Tibial artery (tissue), 4 donors: ENCODE data around the gene GALR2.

ENCODE experiments used
- DNase-seq, 2 donors: peaks; one replicate each; pipeline ENCODE4 v3.0.0-alpha.2; 2019
- H3K27ac ChIP-seq, 2 donors: fragments of 200-600 bp; sonication (generic) in 1 of 2; 1 replicate in 1 of 2; 2 replicates in 1 of 2; pipeline ENCODE4 v1.5.1; 2018 to 2019; ENCODE audit warnings: mild to moderate bottlenecking in 1 of 2
- H3K27me3 ChIP-seq, 2 donors: fragments of 200-600 bp; sonication (generic) in 1 of 2; one replicate each; pipeline versions ENCODE4 v1.5.1 to v1.6.0; 2016 to 2019
- H3K36me3 ChIP-seq, 3 donors: fragments of 200-600 bp; sonication (generic) in 2 of 3; one replicate each; pipeline ENCODE4 v1.5.1; 2016 to 2019; ENCODE audit warnings: mild to moderate bottlenecking in 2 of 3
- H3K4me1 ChIP-seq, 4 donors: fragments of 200-600 bp; sonication (generic) in 2 of 4; 1 replicate in 3 of 4; 2 replicates in 1 of 4; pipeline ENCODE4 v1.5.1; 2016 to 2019
- H3K4me3 ChIP-seq, 2 donors: fragments of 200-600 bp; sonication (generic) in 1 of 2; 1 replicate in 1 of 2; 2 replicates in 1 of 2; pipeline ENCODE4 v1.5.1; 2018 to 2019; ENCODE audit warnings: mild to moderate bottlenecking in 2 of 2
- H3K9me3 ChIP-seq, 3 donors: fragments of 200-600 bp; sonication (generic) in 1 of 3; one replicate each; pipeline ENCODE4 v1.5.1; 2016 to 2019
- intact Hi-C: fragments of 100-400 bp; cut with DNase I; formaldehyde crosslinking; loops from one replicate; pipeline ENCODE4 v1.15.0; 2023; ENCODE audit warnings: low total_unique reads
- TF ChIP-seq, protein P1 (sequence below), 2 experiments: fragments of 200-600 bp in 1 of 2; fragments of 450-650 bp in 1 of 2; IDR thresholded peaks; one replicate each; pipeline ENCODE4 v1.5.1; 2017 to 2019; ENCODE audit warnings: antibody characterized with exemption in 2 of 2, mild to moderate bottlenecking in 1 of 2, moderate library complexity in 1 of 2

The GALR2 gene

DNA sequence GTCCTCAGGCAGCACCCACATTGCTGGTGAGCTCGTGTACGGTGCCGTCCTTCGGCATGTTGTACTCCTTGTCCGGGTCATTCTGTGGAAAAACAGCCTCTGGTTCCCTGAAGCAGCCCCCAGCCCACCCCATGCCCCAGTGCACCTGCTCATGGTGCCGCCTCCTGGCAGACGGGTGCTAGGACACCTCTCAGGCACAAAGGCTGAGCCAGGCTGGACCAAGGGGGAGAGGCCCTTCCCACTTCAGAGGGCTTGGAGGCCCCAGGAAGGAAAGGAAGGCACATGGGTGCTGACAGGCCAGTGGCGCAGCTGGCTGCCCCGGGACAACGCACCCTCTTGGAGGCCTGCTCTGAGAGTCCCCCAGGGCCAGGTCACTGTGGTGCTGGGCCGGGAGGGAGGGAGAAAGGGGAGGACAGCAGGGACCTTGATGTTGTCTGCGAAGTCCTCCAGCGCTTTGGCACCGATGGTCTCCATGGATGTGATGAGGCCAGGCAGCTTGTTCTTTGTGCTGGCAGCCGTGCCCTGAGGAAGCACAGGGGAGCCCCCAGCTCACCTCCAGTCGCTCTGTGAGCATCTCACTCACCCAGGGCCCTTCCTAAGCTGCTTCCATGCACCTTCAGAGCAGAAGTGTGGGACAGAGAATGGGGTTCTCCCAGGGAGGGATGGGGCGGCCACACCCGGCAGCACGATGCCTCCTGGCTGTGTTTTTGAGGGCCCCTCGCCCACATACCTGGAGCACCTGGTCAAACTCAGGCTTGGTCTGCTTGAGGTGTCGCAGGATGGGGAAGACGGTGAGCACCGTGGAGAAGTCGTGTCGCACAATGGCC, 13.7 kb downstream of the GALR2 start:
- Histone ChIP-seq H3K27me3 (no peaks in the 10 kb centered on the region), H3K27ac (no peak overlapping the region), H3K4me1 (no peaks in the 10 kb centered on the region), H3K36me3 (peaks cover 69 to 100% (median 97%) of the 10 kb centered on the region in 3 donors), H3K9me3 (no peaks in the 10 kb centered on the region), H3K4me3 (no peak overlapping the region)
- intact Hi-C loops, result no loop called here
- TF ChIP-seq, protein P1, sequence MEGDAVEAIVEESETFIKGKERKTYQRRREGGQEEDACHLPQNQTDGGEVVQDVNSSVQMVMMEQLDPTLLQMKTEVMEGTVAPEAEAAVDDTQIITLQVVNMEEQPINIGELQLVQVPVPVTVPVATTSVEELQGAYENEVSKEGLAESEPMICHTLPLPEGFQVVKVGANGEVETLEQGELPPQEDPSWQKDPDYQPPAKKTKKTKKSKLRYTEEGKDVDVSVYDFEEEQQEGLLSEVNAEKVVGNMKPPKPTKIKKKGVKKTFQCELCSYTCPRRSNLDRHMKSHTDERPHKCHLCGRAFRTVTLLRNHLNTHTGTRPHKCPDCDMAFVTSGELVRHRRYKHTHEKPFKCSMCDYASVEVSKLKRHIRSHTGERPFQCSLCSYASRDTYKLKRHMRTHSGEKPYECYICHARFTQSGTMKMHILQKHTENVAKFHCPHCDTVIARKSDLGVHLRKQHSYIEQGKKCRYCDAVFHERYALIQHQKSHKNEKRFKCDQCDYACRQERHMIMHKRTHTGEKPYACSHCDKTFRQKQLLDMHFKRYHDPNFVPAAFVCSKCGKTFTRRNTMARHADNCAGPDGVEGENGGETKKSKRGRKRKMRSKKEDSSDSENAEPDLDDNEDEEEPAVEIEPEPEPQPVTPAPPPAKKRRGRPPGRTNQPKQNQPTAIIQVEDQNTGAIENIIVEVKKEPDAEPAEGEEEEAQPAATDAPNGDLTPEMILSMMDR (IDR thresholded peaks at IDR 0.05), result no peak
- no peak for DNase-seq

GRCh38 chr17:76088868-76089576, 14.4 kb downstream of the GALR2 start:
- Histone ChIP-seq H3K9me3 (no peaks in the 10 kb centered on the region), H3K27me3 (no peaks in the 10 kb centered on the region), H3K4me3 (no peak overlapping the region), H3K4me1 (no peaks in the 10 kb centered on the region), H3K27ac (no peak overlapping the region), H3K36me3 (peaks cover 71 to 100% (median 97%) of the 10 kb centered on the region in 3 donors)
- TF ChIP-seq, protein P1 (IDR thresholded peaks at IDR 0.05), result no peak
- intact Hi-C loops, result no loop called here
- no peak for DNase-seq

DNA sequence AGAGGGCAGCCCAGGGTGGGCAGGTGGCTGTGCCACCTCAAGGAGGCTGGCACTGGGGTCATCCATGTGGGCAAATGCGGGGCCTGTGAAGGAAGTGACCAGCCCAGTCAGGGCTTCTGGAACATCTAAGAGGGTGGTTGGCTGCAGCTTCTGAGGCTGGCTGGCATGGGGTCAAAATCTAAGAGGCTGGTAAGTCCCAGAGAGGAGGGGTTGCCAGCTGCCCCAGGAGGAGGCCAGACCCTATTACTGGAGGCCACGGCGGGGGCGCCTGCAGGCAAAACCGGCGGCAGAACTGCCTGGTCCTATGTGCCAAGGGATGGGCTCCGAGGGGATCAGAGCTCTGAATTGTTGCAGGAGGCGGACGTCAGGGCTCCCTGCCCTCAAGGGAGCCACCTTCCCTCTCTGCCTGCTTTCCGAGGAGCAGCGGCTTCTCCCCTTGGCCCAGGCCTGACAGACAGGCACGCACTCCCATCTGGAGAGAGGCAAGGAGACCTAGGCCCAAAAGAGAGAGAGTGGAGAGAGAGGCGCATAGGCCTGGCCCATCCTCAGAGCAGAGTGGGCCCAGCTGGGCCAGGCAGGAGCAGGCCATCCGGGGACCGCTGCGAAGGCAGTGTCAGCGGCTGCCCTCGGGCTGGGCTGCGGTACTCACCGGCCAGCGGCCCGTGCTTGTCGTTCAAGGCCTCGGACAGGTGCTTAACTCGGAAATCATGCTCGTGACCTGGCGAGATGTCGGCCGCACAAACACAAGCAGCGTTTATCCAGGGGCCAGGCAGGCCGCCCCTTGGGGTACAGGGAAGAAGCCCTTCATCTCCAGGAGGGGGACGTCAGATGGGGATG, 15.3 kb downstream of the GALR2 start:
- H3K27me3 ChIP-seq, result no peaks in the 10 kb centered on the region
- DNase-seq, result no peak
- intact Hi-C loops, result no loop called here
- TF ChIP-seq, protein P1 (IDR thresholded peaks at IDR 0.05), result no peak
- no peaks in the 10 kb centered on the region for H3K4me1 ChIP-seq
- no peaks in the 10 kb centered on the region for H3K9me3 ChIP-seq
- H3K27ac ChIP-seq, result no peak overlapping the region
- peaks cover 66 to 100% (median 98%) of the 10 kb centered on the region in 3 donors for H3K36me3 ChIP-seq
- H3K4me3 ChIP-seq, result no peak overlapping the region

- H3K36me3 ChIP-seq, result peaks cover 63 to 100% (median 95%) of the 10 kb centered on the region in 3 donors
- no peak overlapping the region for H3K27ac ChIP-seq
- DNase-seq, result no peak
- H3K27me3 ChIP-seq, result no peaks in the 10 kb centered on the region
- intact Hi-C loops, result no loop called here
- H3K4me3 ChIP-seq, result no peak overlapping the region
- H3K9me3 ChIP-seq, result no peaks in the 10 kb centered on the region
- H3K4me1 ChIP-seq, result no peaks in the 10 kb centered on the region
- TF ChIP-seq, protein P1 (IDR thresholded peaks at IDR 0.05), result no peak
Measured at GRCh38 chr17:76090517-76091129, 16.0 kb downstream of the GALR2 start.
